Prostate gland (tissue), 2 donors: ENCODE data around the gene C12orf56. TPM values are rescaled to one million over a fixed set of nuclear protein-coding genes. Genes with fewer than 3 reads are reported as not detected.

Source experiments
- DNase-seq: peaks from one replicate; pipeline ENCODE4 v3.0.0-alpha.2; 2019; ENCODE audit warnings: low spot score
- H3K27ac ChIP-seq, 2 donors: fragments of 200-600 bp; sonication (generic); 2 replicates each; pipeline ENCODE4 v1.5.1; 2017 to 2019
- H3K27me3 ChIP-seq: fragments of 200-600 bp; sonication (generic); replicated peaks from 2 replicates; pipeline ENCODE4 v1.5.1; 2019; ENCODE audit not compliant: insufficient read depth
- H3K36me3 ChIP-seq, 2 donors: fragments of 200-600 bp; sonication (generic); 1 replicate in 1 of 2; 2 replicates in 1 of 2; pipeline versions ENCODE4 v1.5.1 to v1.8.1; 2017 to 2019
- H3K4me1 ChIP-seq: fragments of 200-600 bp; sonication (generic); replicated peaks from 2 replicates; pipeline ENCODE4 v1.5.1; 2019
- H3K4me3 ChIP-seq, 2 donors: fragments of 200-600 bp; sonication (generic); 2 replicates each; pipeline ENCODE4 v1.5.1; 2017 to 2019
- H3K9me3 ChIP-seq: fragments of 200-600 bp; sonication (generic); 2 replicates; pipeline ENCODE4 v1.5.1; 2017
- CTCF ChIP-seq, 4 experiments: fragments of 200-600 bp in 2 of 4; fragments of 450-650 bp in 2 of 4; sonication (generic) in 2 of 4; IDR thresholded peaks; 1 replicate in 3 of 4; 2 replicates in 1 of 4; pipeline ENCODE4 v1.5.1; 2016 to 2019; ENCODE audit warnings: antibody characterized with exemption in 4 of 4, mild to moderate bottlenecking in 2 of 4, moderate library complexity in 2 of 4
- POLR2A ChIP-seq: fragments of 450-650 bp; IDR thresholded peaks from one replicate; pipeline ENCODE4 v1.6.1; 2016; ENCODE audit warnings: antibody characterized with exemption, mild to moderate bottlenecking
- POLR2AphosphoS5 ChIP-seq: sonication (generic); formaldehyde crosslinking; IDR thresholded peaks from one replicate; pipeline ENCODE4 v1.6.1; 2017; ENCODE audit warnings: antibody characterized with exemption
- WGBS: methylation state at CpG from one replicate; pipeline ENCODE4 v1.1.5; 2018; 5-methylcytosine and 5-hydroxymethylcytosine counted together
- intact Hi-C: fragments of 100-400 bp; cut with DNase I; formaldehyde crosslinking; loops from one replicate; pipeline ENCODE4 v1.14.2; 2022
- total RNA-seq, 2 donors: library from RNA; depleted of rRNA; stranded (reverse); fragments of >200 nt; gene quantifications; one replicate each; pipeline ENCODE4 v1.1.0, GENCODE V29; 2016

C12orf56 gene
- total RNA-seq, 2 donors from 2014 or later, result 0.91 to 2.1 TPM

DNA sequence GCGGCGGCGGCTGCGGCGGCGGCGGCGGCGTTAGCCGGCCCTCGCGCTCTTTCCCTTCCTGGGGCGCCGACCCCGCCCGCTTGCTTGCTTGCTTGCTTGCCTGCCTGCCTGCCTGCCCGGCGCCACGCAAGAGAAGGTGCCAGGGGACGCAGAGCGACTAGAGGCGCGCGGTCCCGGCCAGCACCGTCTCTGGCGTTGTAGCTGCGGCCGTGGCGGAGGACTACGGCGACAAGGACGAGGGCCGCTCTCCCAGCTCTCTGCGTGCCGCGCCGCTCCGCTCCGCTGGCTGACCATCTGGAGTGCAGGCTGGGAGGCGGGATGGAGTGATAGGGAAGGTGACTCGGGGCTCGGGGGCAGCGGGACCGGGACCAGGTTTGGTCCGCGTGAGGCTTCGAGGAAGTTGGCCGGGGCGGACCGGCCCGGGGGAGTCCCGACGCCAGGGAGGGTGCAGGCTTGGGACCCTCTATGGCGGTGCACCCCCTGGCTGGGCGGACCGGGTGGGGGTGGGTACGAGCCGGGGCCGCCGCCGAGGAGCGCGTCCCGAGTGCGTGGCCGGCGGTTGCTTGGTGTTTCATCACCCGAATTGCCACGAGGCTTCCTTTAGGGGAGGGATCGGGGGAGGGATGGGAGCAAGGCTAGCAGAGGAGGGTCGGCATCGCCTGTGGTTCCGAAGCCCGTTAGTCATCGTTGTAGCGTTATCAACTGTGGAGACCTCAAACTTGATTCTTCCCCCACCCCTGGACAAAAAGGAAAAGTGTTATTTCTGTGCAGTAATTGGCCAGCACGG, 14.1 kb upstream of the C12orf56 start:
- peak; percentile 27 for DNase-seq
- TF ChIP-seq POLR2AphosphoS5, result peak; percentile 4
- no peak for TF ChIP-seq CTCF (IDR thresholded peaks at IDR 0.05)
- no peak for TF ChIP-seq POLR2A
- intact Hi-C loops, result loop anchor here (10.0 kb wide), 1 partner anchor 560 kb away; the partner anchor contains the start of gene SRGAP1
- Histone ChIP-seq H3K36me3 (no peaks in the 10 kb centered on the region), H3K4me1 (peaks cover 3% of the 10 kb centered on the region), H3K4me3 (peak overlapping the region; percentile 93 to 97), H3K27ac (peak overlapping the region; percentile 95 to 98), H3K9me3 (no peaks in the 10 kb centered on the region), H3K27me3 (no peaks in the 10 kb centered on the region)
- WGBS, result under 1% methylated on average over 30 of the region's 78 CpGs

GRCh38 chr12:64403707-64404469, 13.3 kb upstream of the C12orf56 start, which contains the start of gene XPOT:
Gene XPOT (plus strand): TSS chr12:64404392. CDS start chr12:64410036, 5,644 bp downstream.
- peak in 2 of 4 experiments; percentile 18 to 22 for TF ChIP-seq CTCF (IDR thresholded peaks at IDR 0.05)
- peak; percentile 38 for TF ChIP-seq POLR2A
- peak; percentile 88 for TF ChIP-seq POLR2AphosphoS5
- H3K4me3 ChIP-seq, result peak within 1 kb of the TSS; percentile 93 to 97
- 15% methylated on average over 47 of the region's 60 CpGs for WGBS
- DNase-seq, result peak; percentile 89
- H3K27me3 ChIP-seq, result no peaks in the 10 kb centered on the region
- peaks cover 3% of the 10 kb centered on the region for H3K4me1 ChIP-seq
- no peaks in the 10 kb centered on the region for H3K9me3 ChIP-seq
- intact Hi-C loops, result loop anchor here (10.0 kb wide), 1 partner anchor 559 kb away; the partner anchor contains the start of gene SRGAP1
- H3K27ac ChIP-seq, result peak within 1 kb of the TSS; percentile 95 to 98
- H3K36me3 ChIP-seq, result no peaks in the 10 kb centered on the region

DNA sequence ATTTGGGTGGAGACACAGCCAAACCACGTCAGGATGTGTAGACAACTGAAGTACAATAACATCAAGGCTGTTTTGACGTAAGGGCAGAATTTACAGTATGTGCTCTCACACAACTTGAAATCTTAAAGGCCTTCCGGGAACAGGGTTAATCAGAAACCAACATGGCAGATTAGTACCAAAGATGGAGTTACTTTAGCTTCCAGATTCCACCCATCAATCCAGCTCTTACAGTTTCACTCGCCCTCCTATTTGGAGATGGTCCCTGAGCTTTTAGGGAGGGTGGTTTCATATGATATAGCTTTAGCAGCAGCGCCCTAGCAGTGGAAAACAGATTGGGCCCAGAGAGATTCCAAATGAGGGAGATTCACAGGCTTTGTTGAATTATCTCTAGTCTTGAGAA, 11.6 kb upstream of the C12orf56 start:
- intact Hi-C loops, result loop anchor here (10.0 kb wide), 1 partner anchor 557 kb away; the partner anchor contains the start of gene SRGAP1
- TF ChIP-seq CTCF (IDR thresholded peaks at IDR 0.05) (no peak), POLR2AphosphoS5 (no peak), POLR2A (no peak)
- Histone ChIP-seq H3K36me3 (no peaks in the 10 kb centered on the region), H3K4me1 (peaks cover 3% of the 10 kb centered on the region), H3K27ac (no peak overlapping the region), H3K4me3 (no peak overlapping the region), H3K27me3 (no peaks in the 10 kb centered on the region), H3K9me3 (no peaks in the 10 kb centered on the region)
- WGBS, result 93% methylated on average over 5 of the region's 5 CpGs
- no peak for DNase-seq

DNA sequence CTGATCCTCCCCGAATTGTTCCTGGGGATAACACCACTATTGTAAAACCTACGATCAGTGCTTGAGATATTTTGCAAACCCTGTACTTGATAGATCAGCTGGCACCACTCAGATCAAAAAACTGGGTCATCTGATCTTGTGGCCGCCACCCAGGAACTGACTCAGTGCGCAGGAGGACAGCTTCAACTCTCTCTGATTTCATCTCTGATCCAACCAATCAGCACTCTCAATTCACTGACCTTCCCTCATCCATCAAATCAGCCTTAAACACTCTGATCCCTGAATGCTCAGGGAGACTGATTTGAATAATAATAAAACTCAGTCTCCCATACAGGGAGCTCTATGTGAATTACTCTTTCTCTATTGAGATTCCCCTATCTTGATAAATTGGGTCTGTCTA, 9.5 kb upstream of the C12orf56 start:
- intact Hi-C loops, result loop anchor here (10.0 kb wide), 1 partner anchor 555 kb away; the partner anchor contains the start of gene SRGAP1
- DNase-seq, result no peak
- no peaks in the 10 kb centered on the region for H3K36me3 ChIP-seq
- H3K27ac ChIP-seq, result no peak overlapping the region
- no peak overlapping the region for H3K4me3 ChIP-seq
- no peaks in the 10 kb centered on the region for H3K27me3 ChIP-seq
- TF ChIP-seq POLR2A, result no peak
- no peak for TF ChIP-seq POLR2AphosphoS5
- no peak for TF ChIP-seq CTCF (IDR thresholded peaks at IDR 0.05)
- WGBS, result 52% methylated on average over 4 of the region's 4 CpGs
- H3K9me3 ChIP-seq, result no peaks in the 10 kb centered on the region
- no peaks in the 10 kb centered on the region for H3K4me1 ChIP-seq
